ENCODE results near the gene ARID1A. TPM values are rescaled to one million over a fixed set of nuclear protein-coding genes. Genes with fewer than 3 reads are reported as not detected.
A peak's percentile ranks its signal among the peaks of the same experiment; 100 is the strongest.

ARID1A gene
- total RNA-seq, 2 experiments from 2014 or later: 55.2 to 123 TPM

DNA sequence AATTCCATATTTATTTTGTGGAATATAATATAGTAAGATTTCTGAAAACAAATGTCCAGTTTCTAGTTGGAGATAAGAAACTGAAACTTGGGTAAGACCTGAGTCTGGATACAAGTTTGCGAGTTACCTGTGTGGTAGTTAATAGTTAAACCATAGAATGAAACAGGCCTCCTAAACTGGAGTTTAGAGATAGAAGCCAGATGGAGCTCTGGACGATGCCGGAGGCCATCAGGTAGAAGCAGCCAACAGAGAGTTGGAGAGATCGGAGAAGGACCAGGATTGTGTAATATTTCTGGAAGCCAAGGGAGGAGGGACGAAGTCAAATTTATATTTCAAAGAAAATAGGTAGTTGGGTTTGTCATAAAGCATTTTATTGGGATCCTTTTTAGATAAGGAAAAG lies 45.1 kb downstream of the ARID1A start:
- no peak overlapping the region for H3K27ac ChIP-seq (ENCODE audit: low read depth, low read length, poor library complexity, severe bottlenecking)
- no peaks in the 10 kb centered on the region for H3K9me2 ChIP-seq (ENCODE audit: insufficient read depth, low read length)
- BruUV-seq (replicated peaks): no TSS peak
- POLR2A ChIA-PET: interaction anchor here (0.7 to 0.9 kb wide), 2 partner anchors 13 to 1495 kb away, joined by 3 to 5 read pairs; partner anchors contain the start of gene ATP5IF1
- peaks cover 65% of the 10 kb centered on the region for H3K4me1 ChIP-seq (ENCODE audit: insufficient read depth, low read length, poor library complexity, severe bottlenecking)
- no peak overlapping the region for H3K4me2 ChIP-seq (ENCODE audit: low read length)
- CTCF ChIA-PET (ENCODE audit: unreplicated experiment): interaction anchor here (1.5 kb wide), 1 partner anchor 13 kb away, joined by 3 read pairs; no protein-coding TSS in a partner anchor
- no peak overlapping the region for H3K4me3 ChIP-seq (ENCODE audit: low read depth, low read length, poor library complexity, severe bottlenecking)
- no peak overlapping the region for H2AFZ ChIP-seq (ENCODE audit: low read length)
- peaks cover 42% of the 10 kb centered on the region; the same call in 1 of the 2 replicates for H3K79me2 ChIP-seq (ENCODE audit: insufficient read depth, low read depth, low read length)
- intact Hi-C loops (cut with micrococcal nuclease; ENCODE audit: unreplicated experiment): no loop called here
- H3K9me3 ChIP-seq (ENCODE audit: low read length): no peaks in the 10 kb centered on the region
- no peaks in the 10 kb centered on the region for H4K20me1 ChIP-seq (ENCODE audit: insufficient read depth, low read length)
- TF ChIP-seq CTCF (conservative IDR thresholded peaks at IDR 0.05; ENCODE audit: low read length): no peak
- no peak for TF ChIP-seq EZH2phosphoT487 (IDR thresholded peaks at IDR 0.05; ENCODE audit: borderline replicate concordance, low read depth, low read length)
- peaks cover 87% of the 10 kb centered on the region for H3K36me3 ChIP-seq (ENCODE audit: insufficient read depth, low read length)
- DNase-seq (ENCODE audit: low spot score): no peak

DNA sequence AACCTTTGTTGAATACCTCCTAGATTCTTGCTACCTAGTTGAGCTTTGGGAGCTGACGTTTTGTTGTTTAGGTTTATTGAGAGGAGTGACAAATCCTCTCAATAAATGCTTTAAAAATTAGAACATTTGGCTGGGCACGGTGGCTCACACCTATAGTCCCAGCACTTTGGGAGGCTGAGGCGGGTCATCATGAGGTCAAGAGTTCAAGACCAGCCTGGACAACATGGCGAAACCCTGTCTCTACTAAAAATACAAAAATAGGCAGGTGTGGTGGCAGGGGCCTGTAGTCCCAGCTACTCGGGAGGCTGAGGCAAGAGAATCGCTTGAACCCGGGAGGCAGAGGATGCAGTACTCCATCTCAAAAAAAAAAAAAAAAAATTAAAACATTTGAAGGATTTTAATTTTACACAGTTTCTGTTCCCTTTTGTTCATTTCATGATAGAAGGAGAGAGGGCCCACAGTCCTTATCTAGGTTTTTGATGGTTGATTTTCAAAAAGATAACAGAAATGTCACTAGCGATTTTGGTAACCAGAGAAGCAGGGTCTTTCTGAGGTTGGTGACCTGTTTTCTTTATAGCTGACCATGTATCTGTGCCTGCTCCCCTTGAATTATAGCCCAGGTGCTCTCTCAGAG lies 47.7 kb downstream of the ARID1A start:
- CTCF ChIA-PET (ENCODE audit: unreplicated experiment): interaction anchor here (1.6 kb wide), 1 partner anchor 45 kb away, joined by 5 read pairs; the partner anchor contains the start of gene PIGV
- H3K4me1 ChIP-seq (ENCODE audit: insufficient read depth, low read length, poor library complexity, severe bottlenecking): peaks cover 65% of the 10 kb centered on the region
- H2AFZ ChIP-seq (ENCODE audit: low read length): no peak overlapping the region
- H3K4me2 ChIP-seq (ENCODE audit: low read length): peak overlapping the region; percentile 81
- peaks cover 66% of the 10 kb centered on the region; the same call in 1 of the 2 replicates for H3K79me2 ChIP-seq (ENCODE audit: insufficient read depth, low read depth, low read length)
- H3K27ac ChIP-seq (ENCODE audit: low read depth, low read length, poor library complexity, severe bottlenecking): peak overlapping the region; percentile 96
- no TSS peak for BruUV-seq (replicated peaks)
- intact Hi-C loops (cut with micrococcal nuclease; ENCODE audit: unreplicated experiment): loop anchor here (1.0 to 2.0 kb wide), 2 partner anchors 44 to 51 kb away; partner anchors contain the start of gene PIGV
- no peaks in the 10 kb centered on the region for H3K9me3 ChIP-seq (ENCODE audit: low read length)
- no peaks in the 10 kb centered on the region for H4K20me1 ChIP-seq (ENCODE audit: insufficient read depth, low read length)
- no peak for DNase-seq (ENCODE audit: low spot score)
- no peak for TF ChIP-seq CTCF (conservative IDR thresholded peaks at IDR 0.05; ENCODE audit: low read length)
- no peak for TF ChIP-seq EZH2phosphoT487 (IDR thresholded peaks at IDR 0.05; ENCODE audit: borderline replicate concordance, low read depth, low read length)
- peaks cover 90% of the 10 kb centered on the region for H3K36me3 ChIP-seq (ENCODE audit: insufficient read depth, low read length)
- H3K4me3 ChIP-seq (ENCODE audit: low read depth, low read length, poor library complexity, severe bottlenecking): peak overlapping the region; percentile 61
- no peaks in the 10 kb centered on the region for H3K9me2 ChIP-seq (ENCODE audit: insufficient read depth, low read length)
- POLR2A ChIA-PET: interaction anchor here (0.6 to 4.2 kb wide), 9 partner anchors 15 to 1915 kb away, joined by 3 to 24 read pairs (median 4); no protein-coding TSS in a partner anchor

All from OCI-LY7 (cell line).